Endothelial cell of umbilical vein (primary cell): ENCODE data around the gene SHISA8. TPM values are rescaled to one million over a fixed set of nuclear protein-coding genes. Genes with fewer than 3 reads are reported as not detected.

ENCODE experiments used
- BruUV-seq: library from RNA; stranded (reverse); fragments of 400-500 nt; replicated peaks from 2 replicates; lab custom pipeline; 2021; lab: Mats Ljungman, UMichigan
- CTCF ChIA-PET: fragments of 300-600, 350-600 bp; sonication (Branson Sonifier 250); formaldehyde crosslinking; loops from one replicate; lab custom pipeline; 2021; ENCODE audit warnings: antibody characterized with exemption, inconsistent platforms; lab: Charles Lee
- POLR2A ChIA-PET: fragments of 300-600, 350-600 bp; sonication (Branson Sonifier 250); formaldehyde crosslinking; loops from one replicate; lab custom pipeline; 2021; ENCODE audit warnings: antibody characterized with exemption, inconsistent platforms; lab: Charles Lee
- DNase-seq: peaks from one replicate; pipeline ENCODE4 v3.0.0-alpha.2; 2011; ENCODE audit warnings: low read depth, low spot score
- FAIRE-seq: peaks from 2 replicates; lab custom pipeline; 2011; peaks lifted over from hg19 to GRCh38; lab: Jason Lieb, UNC
- H2AFZ ChIP-seq: 2 replicates; pipeline ENCODE4 v1.6.0; 2012; ENCODE audit warnings: low read depth, low read length, control low read depth, inconsistent platforms
- H3K27ac ChIP-seq: 2 replicates; pipeline ENCODE4 v1.5.1; 2011; ENCODE audit warnings: low read depth, mild to moderate bottlenecking, control low read depth, low read length, moderate library complexity; ENCODE audit not compliant: insufficient read depth
- H3K27me3 ChIP-seq, 2 experiments: 2 replicates each; pipeline versions ENCODE4 v1.6.0 to v1.6.1; 2011; ENCODE audit warnings: low read length in 2 of 2, mixed read lengths in 1 of 2; ENCODE audit not compliant: control insufficient read depth in 2 of 2, insufficient read depth in 2 of 2
- H3K36me3 ChIP-seq, 2 experiments: 2 replicates in 1 of 2; 3 replicates in 1 of 2; pipeline ENCODE4 v1.5.1; 2011; ENCODE audit warnings: low read length in 2 of 2, mild to moderate bottlenecking in 1 of 2, moderate library complexity in 1 of 2; ENCODE audit not compliant: control insufficient read depth in 2 of 2, insufficient read depth in 2 of 2; ENCODE audit errors: extremely low read depth in 1 of 2
- H3K4me1 ChIP-seq: 3 replicates; pipeline ENCODE4 v1.5.1; 2011; ENCODE audit warnings: mild to moderate bottlenecking, low read length; ENCODE audit not compliant: control insufficient read depth, insufficient read depth; ENCODE audit errors: extremely low read depth
- H3K4me2 ChIP-seq: 2 replicates; pipeline ENCODE4 v1.6.1; 2011; ENCODE audit warnings: low read length, control low read depth, mixed read lengths; ENCODE audit not compliant: insufficient read depth
- H3K4me3 ChIP-seq, 3 experiments: fragments of 200-600 bp in 1 of 3; sonication (generic), shearing (Covaris generic) in 1 of 3; replicated peaks in 1 of 3; 2 replicates each; pipeline ENCODE4 v1.5.1; 2011 to 2016; ENCODE audit warnings: control low read depth in 3 of 3, low read length in 3 of 3, mild to moderate bottlenecking in 2 of 3, inconsistent platforms in 1 of 3, low read depth in 1 of 3, moderate library complexity in 1 of 3; ENCODE audit not compliant: insufficient read depth in 1 of 3
- H3K79me2 ChIP-seq: 2 replicates; pipeline ENCODE4 v1.6.0; 2012; ENCODE audit warnings: low read length, inconsistent platforms; ENCODE audit not compliant: control insufficient read depth, insufficient read depth
- H3K9ac ChIP-seq: replicated peaks from 2 replicates; pipeline ENCODE3; 2011; ENCODE audit warnings: low read length, control low read depth; ENCODE audit not compliant: insufficient read depth; ENCODE audit errors: extremely low read depth
- H3K9me1 ChIP-seq: replicated peaks from 3 replicates; pipeline ENCODE4 v1.6.0; 2011; ENCODE audit warnings: mild to moderate bottlenecking, low read length; ENCODE audit not compliant: control insufficient read depth, insufficient read depth; ENCODE audit errors: extremely low read depth
- H3K9me3 ChIP-seq: replicated peaks from 2 replicates; pipeline ENCODE4 v1.5.1; 2012; ENCODE audit warnings: low read length, inconsistent platforms; ENCODE audit not compliant: control insufficient read depth, insufficient read depth
- H4K20me1 ChIP-seq: replicated peaks from 2 replicates; pipeline ENCODE3; 2011; ENCODE audit warnings: mild to moderate bottlenecking, low read length; ENCODE audit not compliant: control insufficient read depth, insufficient read depth; ENCODE audit errors: extremely low read depth
- EZH2 ChIP-seq: IDR thresholded peaks from 2 replicates; pipeline ENCODE4 v1.6.1; 2012; ENCODE audit warnings: borderline replicate concordance, low read depth, mild to moderate bottlenecking, moderate library complexity, low read length, inconsistent platforms; ENCODE audit not compliant: severe bottlenecking
- FOS ChIP-seq: IDR thresholded peaks from 2 replicates; pipeline ENCODE4 v1.6.1; 2011; ENCODE audit warnings: mild to moderate bottlenecking, low read length, moderate library complexity, borderline replicate concordance; ENCODE audit not compliant: insufficient read depth
- GATA2 ChIP-seq: IDR thresholded peaks from 2 replicates; pipeline ENCODE4 v1.7.0; 2011; ENCODE audit warnings: low read depth, mild to moderate bottlenecking, moderate library complexity, mixed read lengths, low read length; ENCODE audit not compliant: insufficient read length, insufficient read depth
- JUN ChIP-seq: IDR thresholded peaks from 2 replicates; pipeline ENCODE4 v1.6.1; 2011; ENCODE audit warnings: borderline replicate concordance, low read depth; ENCODE audit not compliant: insufficient read length, insufficient read depth
- MYC ChIP-seq: IDR thresholded peaks from one replicate; pipeline ENCODE4 v1.6.1; 2011; ENCODE audit warnings: mild to moderate bottlenecking, low read depth, low read length
- POLR2A ChIP-seq: IDR thresholded peaks from 2 replicates; pipeline ENCODE4 v1.6.1; 2012; ENCODE audit warnings: low read depth, mild to moderate bottlenecking, control low read depth, low read length
- POLR2AphosphoS5 ChIP-seq: IDR thresholded peaks from 2 replicates; pipeline ENCODE4 v1.6.1; 2012; ENCODE audit warnings: low read depth, mild to moderate bottlenecking, control low read depth, low read length, moderate library complexity; ENCODE audit not compliant: insufficient read depth
- dilution Hi-C: fragments of 300-500 bp; cut with MboI; formaldehyde crosslinking; loops from one replicate; pipeline ENCODE4 v1.15.0; 2019; ENCODE audit warnings: low sequenced_read_pairs; ENCODE audit not compliant: extremely low pct_ligation_motif_present
- intact Hi-C: fragments of 100-400 bp; cut with micrococcal nuclease; formaldehyde crosslinking; loops from one replicate; pipeline ENCODE4 v1.10.0; 2022
- polyA plus RNA-seq, 4 experiments: library from polyadenylated mRNA; depleted of rRNA in 3 of 4; stranded (reverse) in 3 of 4; unstranded in 1 of 4; fragments of >200 nt; gene quantifications; 2 replicates each; pipeline versions ENCODE4 v1.2.1 to v1.2.3, GENCODE V29; 2011 to 2012; ENCODE audit warnings: missing spikeins in 1 of 4
- total RNA-seq: library from RNA; stranded (reverse); gene quantifications from 2 replicates; pipeline ENCODE4 v1.2.3, GENCODE V29; 2021
- TF ChIP-seq, protein P1 (sequence below), 2 donors: IDR thresholded peaks; 1 replicate in 1 of 2; 2 replicates in 1 of 2; pipeline ENCODE4 v1.5.1; 2011; ENCODE audit warnings: low read length in 2 of 2, mild to moderate bottlenecking in 2 of 2, moderate library complexity in 2 of 2, control low read depth in 1 of 2, inconsistent platforms in 1 of 2, low read depth in 1 of 2; ENCODE audit not compliant: insufficient read depth in 1 of 2; ENCODE audit errors: extremely low read depth in 1 of 2
- TF ChIP-seq, protein P2 (sequence below): IDR thresholded peaks from 2 replicates; pipeline ENCODE4 v1.6.1; 2011; ENCODE audit not compliant: insufficient read depth, insufficient read length

Gene SHISA8
- total and polyA plus RNA-seq, 2 donors (not counting 3 experiments of a cell fraction or from before 2014, with no cell fraction given) = not detected

DNA sequence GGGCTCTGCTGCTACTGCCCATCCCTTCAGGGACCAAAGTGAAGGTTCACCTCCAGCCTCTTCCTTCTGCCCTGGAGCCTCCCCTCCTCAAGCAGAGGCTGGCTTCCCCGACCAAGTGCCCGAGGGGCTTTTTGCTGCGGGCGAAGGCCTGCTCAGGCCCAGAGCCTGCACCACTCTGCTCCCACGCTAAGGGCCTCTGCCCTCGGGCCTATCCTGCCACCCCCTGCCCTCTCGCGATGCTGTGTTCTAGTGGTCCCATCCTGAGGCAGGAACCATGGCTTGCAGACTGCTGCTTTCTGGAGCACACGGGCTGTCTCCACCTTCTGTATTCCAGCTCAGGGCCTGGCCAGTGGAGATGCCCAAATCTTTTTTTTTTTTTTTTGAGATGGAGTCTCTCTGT lies 20.6 kb upstream of the SHISA8 start:
- no peak overlapping the region for H3K4me3 ChIP-seq
- no peaks in the 10 kb centered on the region for H3K4me1 ChIP-seq
- no peak overlapping the region for H2AFZ ChIP-seq
- TF ChIP-seq, protein P1, sequence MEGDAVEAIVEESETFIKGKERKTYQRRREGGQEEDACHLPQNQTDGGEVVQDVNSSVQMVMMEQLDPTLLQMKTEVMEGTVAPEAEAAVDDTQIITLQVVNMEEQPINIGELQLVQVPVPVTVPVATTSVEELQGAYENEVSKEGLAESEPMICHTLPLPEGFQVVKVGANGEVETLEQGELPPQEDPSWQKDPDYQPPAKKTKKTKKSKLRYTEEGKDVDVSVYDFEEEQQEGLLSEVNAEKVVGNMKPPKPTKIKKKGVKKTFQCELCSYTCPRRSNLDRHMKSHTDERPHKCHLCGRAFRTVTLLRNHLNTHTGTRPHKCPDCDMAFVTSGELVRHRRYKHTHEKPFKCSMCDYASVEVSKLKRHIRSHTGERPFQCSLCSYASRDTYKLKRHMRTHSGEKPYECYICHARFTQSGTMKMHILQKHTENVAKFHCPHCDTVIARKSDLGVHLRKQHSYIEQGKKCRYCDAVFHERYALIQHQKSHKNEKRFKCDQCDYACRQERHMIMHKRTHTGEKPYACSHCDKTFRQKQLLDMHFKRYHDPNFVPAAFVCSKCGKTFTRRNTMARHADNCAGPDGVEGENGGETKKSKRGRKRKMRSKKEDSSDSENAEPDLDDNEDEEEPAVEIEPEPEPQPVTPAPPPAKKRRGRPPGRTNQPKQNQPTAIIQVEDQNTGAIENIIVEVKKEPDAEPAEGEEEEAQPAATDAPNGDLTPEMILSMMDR (IDR thresholded peaks at IDR 0.05; ENCODE audit: extremely low read depth in 1 of 2, insufficient read depth in 1 of 2, low read depth in 1 of 2, low read length in 2 of 2) = no peak
- no peak for TF ChIP-seq EZH2
- TF ChIP-seq JUN = no peak
- TF ChIP-seq POLR2AphosphoS5 = no peak
- TF ChIP-seq POLR2A = no peak
- no peak for TF ChIP-seq MYC
- TF ChIP-seq, protein P2, sequence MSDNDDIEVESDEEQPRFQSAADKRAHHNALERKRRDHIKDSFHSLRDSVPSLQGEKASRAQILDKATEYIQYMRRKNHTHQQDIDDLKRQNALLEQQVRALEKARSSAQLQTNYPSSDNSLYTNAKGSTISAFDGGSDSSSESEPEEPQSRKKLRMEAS = no peak
- no peak for TF ChIP-seq FOS
- TF ChIP-seq GATA2 = no peak
- H3K4me2 ChIP-seq = no peak overlapping the region
- no peaks in the 10 kb centered on the region for H3K79me2 ChIP-seq
- no peaks in the 10 kb centered on the region for H4K20me1 ChIP-seq
- no peak for DNase-seq
- no TSS peak for BruUV-seq
- H3K27me3 ChIP-seq = no peaks in the 10 kb centered on the region
- no peak for FAIRE-seq
- no peaks in the 10 kb centered on the region for H3K9me1 ChIP-seq
- H3K27ac ChIP-seq = no peak overlapping the region
- H3K9me3 ChIP-seq = no peaks in the 10 kb centered on the region
- H3K36me3 ChIP-seq = peaks cover 0 to 2% of the 10 kb centered on the region in 2 experiments
- H3K9ac ChIP-seq = no peak overlapping the region
- dilution Hi-C loops = no loop called here
- ChIA-PET CTCF (interaction anchor here (2.1 kb wide), 1 partner anchor 10 kb away, joined by 10 read pairs; no protein-coding TSS in a partner anchor), POLR2A (no interaction called here)
- intact Hi-C loops = no loop called here
